Naive thymus-derived CD4-positive, alpha-beta T cell (primary cell): ENCODE data around the gene SCYL2. TPM values are rescaled to one million over a fixed set of nuclear protein-coding genes. Genes with fewer than 3 reads are reported as not detected.

Experiments
- ATAC-seq: fragments of 150-1000 bp; cut with Tn5 transposase; 2 replicates; pipeline ENCODE4 v1.10.0; 2021; ENCODE audit warnings: mild to moderate bottlenecking, moderate library complexity
- CTCF ChIA-PET: fragments of 350-600 bp; sonication (Branson Sonifier 250); formaldehyde crosslinking; loops from one replicate; lab custom pipeline; 2021; ENCODE audit warnings: antibody characterized with exemption; lab: Charles Lee
- POLR2A ChIA-PET: fragments of 350-600 bp; sonication (Branson Sonifier 250); formaldehyde crosslinking; loops from one replicate; lab custom pipeline; 2021; ENCODE audit warnings: antibody characterized with exemption, inconsistent platforms; lab: Charles Lee
- DNase-seq, 9 donors: peaks; one replicate each; pipeline versions ENCODE4 v3.0.0 to v3.0.0-alpha.2; 2020 to 2022; ENCODE audit warnings: mixed read lengths in 1 of 9
- H3K27ac ChIP-seq: one replicate; pipeline ENCODE4 v1.7.0; 2013; ENCODE audit warnings: mild to moderate bottlenecking, low read depth, low read length, moderate library complexity
- H3K27me3 ChIP-seq, 2 donors: one replicate each; pipeline ENCODE4 v1.7.0; 2013; ENCODE audit warnings: low read length in 2 of 2, mild to moderate bottlenecking in 2 of 2, moderate library complexity in 2 of 2; ENCODE audit not compliant: control insufficient read depth in 2 of 2, insufficient read depth in 2 of 2
- H3K36me3 ChIP-seq, 3 experiments: 1 replicate in 2 of 3; 2 replicates in 1 of 3; pipeline ENCODE4 v1.7.0; 2013; ENCODE audit warnings: low read length in 3 of 3, mild to moderate bottlenecking in 3 of 3, moderate library complexity in 1 of 3; ENCODE audit not compliant: insufficient read depth in 3 of 3, control insufficient read depth in 2 of 3
- H3K4me1 ChIP-seq, 2 donors: one replicate each; pipeline ENCODE4 v1.7.0; 2013; ENCODE audit warnings: low read length in 2 of 2, mild to moderate bottlenecking in 2 of 2, moderate library complexity in 1 of 2; ENCODE audit not compliant: control insufficient read depth in 2 of 2, insufficient read depth in 2 of 2
- H3K4me3 ChIP-seq: 2 replicates; pipeline ENCODE4 v1.7.0; 2013; ENCODE audit warnings: mild to moderate bottlenecking, low read length
- H3K9me3 ChIP-seq, 3 experiments: 1 replicate in 2 of 3; 2 replicates in 1 of 3; pipeline ENCODE4 v1.7.0; 2013; ENCODE audit warnings: low read length in 3 of 3; ENCODE audit not compliant: control insufficient read depth in 2 of 3
- H3K27ac Mint-ChIP-seq, 9 donors: one replicate each; pipeline ENCODE4 v1.8.0; 2020 to 2022; ENCODE audit warnings: mixed read lengths in 9 of 9, mild to moderate bottlenecking in 8 of 9, moderate library complexity in 5 of 9, inconsistent platforms in 2 of 9
- H3K27me3 Mint-ChIP-seq, 5 donors: one replicate each; pipeline ENCODE4 v1.8.0; 2021 to 2022; ENCODE audit warnings: mixed read lengths in 5 of 5, mild to moderate bottlenecking in 1 of 5
- H3K36me3 Mint-ChIP-seq, 5 donors: one replicate each; pipeline ENCODE4 v1.8.0; 2020 to 2022; ENCODE audit warnings: mixed read lengths in 5 of 5, mild to moderate bottlenecking in 3 of 5, inconsistent platforms in 1 of 5
- H3K4me1 Mint-ChIP-seq, 7 donors: one replicate each; pipeline ENCODE4 v1.8.0; 2020 to 2022; ENCODE audit warnings: mixed read lengths in 7 of 7, mild to moderate bottlenecking in 3 of 7, inconsistent platforms in 1 of 7
- H3K4me3 Mint-ChIP-seq, 10 donors: one replicate each; pipeline ENCODE4 v1.8.0; 2020 to 2022; ENCODE audit warnings: mild to moderate bottlenecking in 10 of 10, mixed read lengths in 10 of 10, moderate library complexity in 6 of 10, inconsistent platforms in 2 of 10
- H3K9me3 Mint-ChIP-seq, 11 donors: one replicate each; pipeline ENCODE4 v1.8.0; 2020 to 2022; ENCODE audit warnings: mixed read lengths in 11 of 11, mild to moderate bottlenecking in 4 of 11, inconsistent platforms in 1 of 11, moderate library complexity in 1 of 11
- intact Hi-C, 2 donors: fragments of 100-400 bp; cut with micrococcal nuclease; formaldehyde crosslinking; loops; one replicate each; pipeline ENCODE4 v1.15.1; 2023
- polyA plus RNA-seq, 2 donors: library from polyadenylated mRNA; unstranded; fragments of 300-500 nt; fragmentation: Illumina TruSeq; gene quantifications; one replicate each; pipeline ENCODE4 v1.2.3, GENCODE V29; 2021
- total RNA-seq, 6 experiments: library from RNA in 5 of 6; stranded (reverse) in 5 of 6; gene quantifications; 1 replicate in 5 of 6; 2 replicates in 1 of 6; pipeline ENCODE4 v1.2.3 and lab custom pipeline; 2021 to 2026

SCYL2 gene
- total and polyA plus RNA-seq, 7 experiments from 2014 or later: 18.9 to 49.4 (median 36.4) TPM

GRCh38 chr12:100356644-100357223 lies 89.8 kb downstream of the SCYL2 start, which contains the start of gene SLC17A8:
SLC17A8 (plus strand) TSS chr12:100357074; CDS start chr12:100357392, 318 bp downstream.
- ChIA-PET CTCF (no interaction called here), POLR2A (no interaction called here)
- no peaks in the 10 kb centered on the region for H3K9me3 ChIP-seq
- H3K27me3 ChIP-seq: no peaks in the 10 kb centered on the region
- no peak within 1 kb of the TSS for H3K4me3 ChIP-seq
- H3K27me3 Mint-ChIP-seq: peaks cover 37 to 60% (median 51%) of the 10 kb centered on the region in 5 donors
- H3K36me3 ChIP-seq: no peaks in the 10 kb centered on the region
- no peak for DNase-seq
- intact Hi-C loops: no loop called here
- H3K27ac ChIP-seq: no peak within 1 kb of the TSS
- H3K9me3 Mint-ChIP-seq: peaks cover 0 to 3% (median 0%) of the 10 kb centered on the region in 11 donors
- H3K4me1 ChIP-seq: no peaks in the 10 kb centered on the region
- no peaks in the 10 kb centered on the region for H3K36me3 Mint-ChIP-seq
- no peak for ATAC-seq
- no peaks in the 10 kb centered on the region for H3K4me1 Mint-ChIP-seq
- H3K4me3 Mint-ChIP-seq: no peak within 1 kb of the TSS
- H3K27ac Mint-ChIP-seq: no peak within 1 kb of the TSS

- H3K4me1 ChIP-seq: no peaks in the 10 kb centered on the region
- no peaks in the 10 kb centered on the region for H3K36me3 ChIP-seq
- no peaks in the 10 kb centered on the region for H3K4me1 Mint-ChIP-seq
- no peak for DNase-seq
- H3K27ac ChIP-seq: no peak overlapping the region
- no peak overlapping the region for H3K4me3 ChIP-seq
- ChIA-PET CTCF (no interaction called here), POLR2A (no interaction called here)
- intact Hi-C loops: no loop called here
- peaks cover 34 to 58% (median 41%) of the 10 kb centered on the region in 5 donors for H3K27me3 Mint-ChIP-seq
- H3K9me3 Mint-ChIP-seq: no peaks in the 10 kb centered on the region
- H3K27me3 ChIP-seq: no peaks in the 10 kb centered on the region
- no peaks in the 10 kb centered on the region for H3K9me3 ChIP-seq
- no peaks in the 10 kb centered on the region for H3K36me3 Mint-ChIP-seq
- no peak for ATAC-seq
- no peak overlapping the region for H3K4me3 Mint-ChIP-seq
- no peak overlapping the region for H3K27ac Mint-ChIP-seq
These were observed 92.3 kb downstream of the SCYL2 start for GRCh38 chr12:100359248-100359647.

DNA sequence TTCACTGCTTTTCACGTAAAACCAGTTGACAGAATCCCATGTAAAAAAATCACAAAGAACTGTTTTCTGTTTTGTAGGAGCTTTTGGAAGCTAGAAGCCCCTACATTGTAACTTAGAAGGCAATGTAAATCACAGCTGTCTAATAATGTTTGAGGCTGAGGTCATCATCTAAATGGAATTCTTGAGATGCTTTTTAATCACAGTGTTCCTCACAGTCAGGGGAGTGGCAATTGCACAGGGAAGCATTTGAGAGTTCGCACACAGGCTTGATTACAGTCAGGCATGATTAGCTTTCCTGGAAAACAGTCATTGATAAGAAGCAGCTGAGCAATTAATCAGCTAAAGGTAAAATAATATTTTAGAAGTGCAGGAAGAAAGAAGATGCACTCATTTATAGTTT lies 92.8 kb downstream of the SCYL2 start:
- Histone ChIP-seq H3K36me3 (no peaks in the 10 kb centered on the region), H3K4me3 (no peak overlapping the region), H3K9me3 (no peaks in the 10 kb centered on the region), H3K27ac (no peak overlapping the region), H3K27me3 (no peaks in the 10 kb centered on the region), H3K4me1 (no peaks in the 10 kb centered on the region)
- no peaks in the 10 kb centered on the region for H3K36me3 Mint-ChIP-seq
- H3K27me3 Mint-ChIP-seq: peaks cover 31 to 58% (median 36%) of the 10 kb centered on the region in 5 donors
- intact Hi-C loops: no loop called here
- ChIA-PET POLR2A (no interaction called here), CTCF (no interaction called here)
- H3K9me3 Mint-ChIP-seq: no peaks in the 10 kb centered on the region
- ATAC-seq (no peak), DNase-seq (no peak)
- H3K4me1 Mint-ChIP-seq: no peaks in the 10 kb centered on the region
- H3K4me3 Mint-ChIP-seq: no peak overlapping the region
- no peak overlapping the region for H3K27ac Mint-ChIP-seq

DNA sequence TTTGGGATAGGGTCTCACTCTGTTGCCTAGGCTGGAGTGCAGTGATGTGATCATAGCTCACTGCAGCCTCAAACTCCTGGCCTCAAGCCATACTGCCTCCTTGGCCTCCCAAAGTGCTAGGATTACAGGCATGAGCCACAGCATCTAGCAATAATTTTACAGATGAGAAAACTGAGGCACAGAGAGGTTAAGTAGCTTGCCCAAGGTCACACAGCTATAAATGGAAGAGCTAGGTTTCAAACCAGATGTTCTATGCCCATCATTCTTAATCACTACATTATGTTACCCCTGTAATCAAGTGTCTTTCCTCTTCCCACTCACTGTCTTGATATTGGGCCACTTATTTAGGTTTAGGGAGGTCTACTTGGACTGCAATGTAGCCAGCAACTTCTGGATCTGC lies 93.5 kb downstream of the SCYL2 start:
- no peaks in the 10 kb centered on the region for H3K4me1 Mint-ChIP-seq
- CTCF ChIA-PET: no interaction called here
- H3K27me3 Mint-ChIP-seq: peaks cover 27 to 56% (median 34%) of the 10 kb centered on the region in 5 donors
- intact Hi-C loops: no loop called here
- H3K9me3 Mint-ChIP-seq: no peaks in the 10 kb centered on the region
- H3K4me1 ChIP-seq: no peaks in the 10 kb centered on the region
- ATAC-seq (no peak), DNase-seq (no peak)
- H3K27me3 ChIP-seq: no peaks in the 10 kb centered on the region
- no peaks in the 10 kb centered on the region for H3K36me3 ChIP-seq
- no peak overlapping the region for H3K4me3 ChIP-seq
- H3K27ac Mint-ChIP-seq: no peak overlapping the region
- no peak overlapping the region for H3K27ac ChIP-seq
- POLR2A ChIA-PET: no interaction called here
- H3K36me3 Mint-ChIP-seq: no peaks in the 10 kb centered on the region
- no peak overlapping the region for H3K4me3 Mint-ChIP-seq
- H3K9me3 ChIP-seq: no peaks in the 10 kb centered on the region

GRCh38 chr12:100364324-100364723 lies 97.3 kb downstream of the SCYL2 start:
- POLR2A ChIA-PET: no interaction called here

DNA sequence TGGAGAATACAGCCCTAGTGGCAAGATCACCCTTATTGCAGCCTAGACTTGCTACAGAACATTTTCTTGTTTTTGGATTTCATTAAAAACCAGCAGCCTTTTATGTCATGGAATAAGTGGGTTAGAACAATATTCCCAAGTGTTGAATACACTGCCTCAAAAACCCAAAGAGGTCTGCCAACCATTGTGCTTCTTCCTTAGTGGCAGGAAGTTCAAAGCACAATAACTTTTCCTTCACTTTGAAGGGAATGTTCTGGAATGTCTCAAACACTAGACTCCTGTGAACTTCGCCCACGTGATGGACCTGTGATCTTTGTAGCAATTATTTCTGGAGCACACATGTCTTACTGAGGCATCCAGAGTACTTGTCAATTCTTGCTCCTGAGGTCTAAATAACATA lies 98.4 kb downstream of the SCYL2 start:
- CTCF ChIA-PET: no interaction called here
- no peak overlapping the region for H3K27ac ChIP-seq
- Mint-ChIP-seq H3K27me3 (peaks cover 6 to 24% (median 18%) of the 10 kb centered on the region in 5 donors), H3K4me1 (no peaks in the 10 kb centered on the region), H3K27ac (no peak overlapping the region), H3K4me3 (no peak overlapping the region), H3K36me3 (peaks cover 0 to 4% (median 0%) of the 10 kb centered on the region in 5 donors), H3K9me3 (peaks cover 0 to 4% (median 0%) of the 10 kb centered on the region in 11 donors)
- intact Hi-C loops: no loop called here
- H3K4me3 ChIP-seq: no peak overlapping the region
- H3K36me3 ChIP-seq: no peaks in the 10 kb centered on the region
- no peaks in the 10 kb centered on the region for H3K4me1 ChIP-seq
- no peaks in the 10 kb centered on the region for H3K27me3 ChIP-seq
- POLR2A ChIA-PET: no interaction called here
- DNase-seq: no peak
- no peaks in the 10 kb centered on the region for H3K9me3 ChIP-seq
- no peak for ATAC-seq

More at GRCh38 chr12:100364324-100364723, 97.3 kb downstream of the SCYL2 start:
- intact Hi-C loops: no loop called here
- Mint-ChIP-seq H3K36me3 (no peaks in the 10 kb centered on the region), H3K4me3 (no peak overlapping the region), H3K9me3 (peaks cover 0 to 1% (median 0%) of the 10 kb centered on the region in 11 donors), H3K4me1 (no peaks in the 10 kb centered on the region), H3K27me3 (peaks cover 13 to 30% (median 21%) of the 10 kb centered on the region in 5 donors), H3K27ac (no peak overlapping the region)
- DNase-seq (no peak), ATAC-seq (no peak)
- no peak overlapping the region for H3K4me3 ChIP-seq
- no peak overlapping the region for H3K27ac ChIP-seq
- no peaks in the 10 kb centered on the region for H3K36me3 ChIP-seq
- H3K27me3 ChIP-seq: no peaks in the 10 kb centered on the region
- CTCF ChIA-PET: no interaction called here
- no peaks in the 10 kb centered on the region for H3K9me3 ChIP-seq
- H3K4me1 ChIP-seq: no peaks in the 10 kb centered on the region

DNA sequence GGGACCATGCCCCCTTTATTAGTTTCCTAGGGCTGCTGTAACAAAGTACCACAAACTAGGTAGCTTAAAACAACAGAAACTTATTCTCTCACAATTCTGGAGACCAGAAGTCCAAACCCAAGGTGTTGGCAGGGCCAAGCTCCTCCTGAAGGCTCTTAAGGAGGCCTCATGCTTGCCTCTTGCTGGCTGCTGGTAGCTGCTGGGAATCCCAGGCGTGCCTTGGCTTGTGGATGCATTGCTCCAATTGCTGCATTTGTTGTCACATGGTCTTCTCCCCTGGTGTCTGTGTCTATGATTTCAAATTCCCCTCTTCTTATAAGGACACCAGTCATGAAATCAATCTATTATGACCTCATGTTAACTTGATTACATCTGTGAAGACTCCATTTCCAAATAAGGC lies 101.1 kb downstream of the SCYL2 start:
- DNase-seq (no peak), ATAC-seq (no peak)
- Histone ChIP-seq H3K4me3 (no peak overlapping the region), H3K36me3 (no peaks in the 10 kb centered on the region), H3K4me1 (no peaks in the 10 kb centered on the region), H3K9me3 (no peaks in the 10 kb centered on the region), H3K27me3 (no peaks in the 10 kb centered on the region), H3K27ac (no peak overlapping the region)
- Mint-ChIP-seq H3K27ac (no peak overlapping the region), H3K4me3 (no peak overlapping the region), H3K9me3 (peaks cover 0 to 4% (median 0%) of the 10 kb centered on the region in 11 donors), H3K27me3 (peaks cover 2 to 12% (median 7%) of the 10 kb centered on the region in 5 donors), H3K36me3 (peaks cover 0 to 4% (median 0%) of the 10 kb centered on the region in 5 donors), H3K4me1 (no peaks in the 10 kb centered on the region)
- CTCF ChIA-PET: no interaction called here
- POLR2A ChIA-PET: no interaction called here
- intact Hi-C loops: no loop called here
